Measurements from ENCODE around the gene CDC42EP5.
"Not testable (repeated sequence)": the region's sequence is repeated elsewhere in the genome, so short reads cannot be mapped to it uniquely, and the experiment has no call there.

Gene CDC42EP5

DNA sequence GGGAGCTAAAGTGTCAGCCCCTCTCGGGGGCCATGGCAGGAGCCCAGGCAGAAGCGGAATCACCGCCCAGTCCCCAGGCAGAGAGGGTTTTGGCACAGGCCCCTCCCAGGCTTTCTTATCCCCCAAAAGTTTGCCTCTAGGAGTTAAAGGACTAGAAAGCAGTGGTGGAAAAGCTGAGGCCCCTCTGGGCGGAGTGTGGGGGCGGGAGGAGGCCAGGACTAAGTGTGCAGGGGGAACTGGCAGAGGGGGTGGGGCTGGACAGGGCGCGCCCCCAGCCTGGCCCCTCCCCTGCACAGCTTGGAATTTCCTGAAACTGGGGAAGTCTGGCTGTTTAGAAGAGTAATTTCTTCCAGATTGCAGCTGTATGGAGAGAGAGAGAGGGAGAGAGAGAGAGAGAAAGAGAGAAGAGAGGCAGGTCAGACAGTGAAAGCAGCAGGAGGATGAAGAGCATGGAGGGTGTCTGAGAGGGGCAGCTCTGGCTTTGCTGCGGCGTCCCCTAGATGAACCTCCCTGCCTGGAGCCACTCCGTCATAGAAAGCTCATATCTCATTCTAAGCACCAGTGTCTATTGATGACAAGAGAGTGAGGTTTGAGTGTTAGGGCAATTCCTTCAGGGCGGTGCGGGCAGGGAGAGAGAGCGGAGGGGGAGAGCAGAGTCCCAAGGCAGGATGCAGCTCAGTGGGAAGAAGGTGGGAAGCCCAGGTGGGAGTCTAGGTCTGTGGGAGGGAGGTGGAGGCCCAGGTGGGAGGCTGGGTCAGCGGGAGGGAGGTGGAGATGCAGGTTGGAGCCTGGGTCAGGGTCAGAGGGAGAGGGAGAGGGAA lies at the start of gene CDC42EP5:
TSS of gene CDC42EP5 (minus strand) at position 226 of the 821 bp plus-strand sequence. CDS start 7,749 bp downstream, outside the sequence.
- peak; percentile 61 for DNase-seq

- DNase-seq = no peak
Observed at GRCh38 chr19:54521860-54522513, 48.9 kb upstream of the CDC42EP5 start.

GRCh38 chr19:54521022-54521859 lies 48.1 kb upstream of the CDC42EP5 start:
- no peak for DNase-seq

- peak; percentile 59 for DNase-seq
Observed at GRCh38 chr19:54518844-54519243, 45.7 kb upstream of the CDC42EP5 start.

DNA sequence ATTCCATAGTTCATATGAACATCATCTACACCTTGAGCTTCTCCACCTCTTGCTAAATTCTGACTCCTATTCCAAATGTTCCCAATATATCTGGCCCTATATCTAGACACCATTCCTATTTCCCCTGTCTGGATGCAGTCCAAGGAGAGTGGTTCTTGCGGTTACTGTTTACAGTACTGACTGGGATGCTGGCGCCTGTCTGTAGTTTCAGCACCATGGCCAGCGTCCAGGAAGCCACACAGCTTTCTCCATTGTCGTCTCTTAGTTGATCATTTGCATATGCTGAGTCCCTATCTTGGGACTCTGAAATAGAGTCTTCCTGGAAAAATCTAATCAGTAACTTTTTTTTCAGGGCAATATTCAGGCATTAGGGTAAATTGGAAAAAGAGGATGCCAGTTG lies 44.4 kb upstream of the CDC42EP5 start:
- peak; percentile 77 for DNase-seq

DNA sequence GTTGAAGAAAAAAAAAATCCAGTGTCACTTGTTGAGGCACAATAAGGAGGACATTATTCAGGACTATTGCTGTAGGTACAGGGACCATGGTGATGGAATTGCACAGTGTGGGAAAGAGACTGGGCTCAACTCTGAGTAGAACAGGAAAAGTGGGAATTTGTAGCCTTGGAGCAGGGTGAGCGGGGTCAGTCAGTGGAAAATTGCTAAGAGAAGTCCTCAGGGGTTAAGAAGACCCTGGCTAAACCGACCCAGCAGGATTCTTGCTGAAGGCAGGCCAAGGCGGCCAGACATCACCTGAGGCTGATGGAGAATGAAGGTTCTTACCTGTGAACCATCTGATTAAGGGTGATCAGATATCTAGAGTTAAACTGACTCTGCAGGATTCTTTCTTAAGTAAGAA lies 42.1 kb upstream of the CDC42EP5 start:
- DNase-seq = no peak

DNA sequence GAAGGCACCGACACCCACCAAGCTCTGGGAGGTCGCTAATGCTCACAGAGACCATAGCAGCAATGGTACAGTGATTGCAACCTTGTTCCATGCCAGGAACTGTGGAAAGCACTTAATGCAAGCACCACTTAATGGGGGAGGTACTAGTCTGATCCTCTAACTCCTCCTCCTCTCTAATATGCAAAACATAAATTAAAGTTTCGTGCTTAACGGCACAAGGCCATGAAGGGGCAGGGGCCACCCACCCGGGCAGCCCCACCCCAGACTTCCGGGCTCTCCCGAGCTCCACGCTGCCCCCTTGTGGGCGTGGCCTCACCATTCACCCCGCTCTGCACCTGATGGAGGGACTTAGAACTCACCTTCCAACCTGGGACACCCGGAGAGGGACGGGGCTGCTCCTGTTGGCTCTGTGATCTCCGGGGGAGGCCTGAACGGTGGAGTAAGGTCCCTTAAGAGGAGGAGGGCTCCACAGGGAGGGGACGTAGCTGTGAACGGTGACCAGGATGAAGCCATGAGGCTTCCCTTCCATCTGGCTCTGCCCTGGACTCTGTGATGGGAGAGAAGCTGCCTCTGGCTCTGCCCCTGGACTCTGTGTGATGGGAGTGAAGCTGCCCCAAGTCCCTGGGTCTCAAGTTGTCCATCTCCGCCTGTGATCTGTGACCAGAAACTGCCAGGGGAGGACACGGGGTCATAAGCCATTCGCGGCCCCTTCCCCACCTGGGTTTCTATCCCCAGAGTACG lies 36.3 kb upstream of the CDC42EP5 start:
- not testable (repeated sequence) for DNase-seq

DNA sequence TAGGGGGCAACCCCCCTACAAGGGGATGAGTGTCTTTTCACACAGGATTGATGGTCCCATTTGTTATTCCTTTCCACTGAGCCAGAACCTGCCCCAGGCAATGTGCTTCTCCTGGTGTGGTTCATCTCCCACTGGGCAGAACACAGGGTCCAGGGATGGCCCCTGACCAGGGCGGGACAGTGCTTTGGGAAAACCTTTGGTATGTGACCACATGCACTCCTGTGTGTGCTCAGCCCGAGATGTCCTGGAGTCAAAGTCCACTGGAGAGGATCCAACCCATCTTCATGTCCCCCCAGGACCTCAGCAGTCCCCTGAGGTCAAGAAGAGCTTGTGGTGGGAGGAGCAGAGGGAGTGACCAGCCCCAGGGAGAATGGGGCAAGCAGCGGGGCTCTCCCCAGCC lies 35.4 kb upstream of the CDC42EP5 start:
- DNase-seq = not testable (repeated sequence)

GRCh38 chr19:54507824-54508223 lies 34.7 kb upstream of the CDC42EP5 start:
- no peak for DNase-seq

DNA sequence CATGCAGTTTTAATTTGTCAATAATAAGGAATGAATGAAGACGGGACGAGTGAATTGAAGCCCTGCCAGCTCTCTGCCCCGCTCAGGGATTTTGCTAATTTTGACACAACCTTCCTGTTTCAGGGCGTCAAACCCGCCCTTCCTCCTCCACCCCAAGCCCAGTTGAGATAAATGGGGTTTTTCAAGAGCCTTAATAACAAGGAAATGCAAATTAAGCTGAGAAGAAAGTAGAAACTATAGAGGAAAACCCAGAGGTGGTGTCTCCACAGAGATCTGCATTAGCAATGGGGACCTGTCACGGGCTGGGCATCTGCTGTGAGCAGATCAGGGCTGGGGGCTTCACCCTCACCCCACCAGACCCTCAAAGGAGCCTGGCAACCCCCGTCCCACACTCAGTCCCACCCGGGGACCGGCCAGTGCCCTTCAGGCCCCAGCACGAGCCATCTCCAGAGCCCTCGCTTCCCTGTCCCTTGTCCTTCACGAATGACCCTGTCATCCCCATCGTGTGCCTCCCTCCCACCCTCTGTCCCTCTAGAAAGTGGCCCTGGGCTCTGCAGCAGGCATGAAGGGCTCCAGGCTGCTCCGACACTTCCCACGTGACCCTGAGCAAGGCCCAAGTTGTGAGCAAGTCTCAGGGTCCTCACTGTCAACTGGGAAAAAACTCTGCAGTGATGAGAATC lies 34.1 kb upstream of the CDC42EP5 start:
- not testable (repeated sequence) for DNase-seq

- DNase-seq = no peak
Observed at GRCh38 chr19:54506079-54506478, 33.0 kb upstream of the CDC42EP5 start.

GRCh38 chr19:54505542-54505941 lies 32.4 kb upstream of the CDC42EP5 start:
- not testable (repeated sequence) for DNase-seq

- no peak for DNase-seq
Observed at GRCh38 chr19:54502518-54503048, 29.5 kb upstream of the CDC42EP5 start, which contains the start of gene LAIR2. LAIR2 (plus strand) TSS chr19:54502831; CDS start chr19:54502919, 88 bp downstream.

DNA sequence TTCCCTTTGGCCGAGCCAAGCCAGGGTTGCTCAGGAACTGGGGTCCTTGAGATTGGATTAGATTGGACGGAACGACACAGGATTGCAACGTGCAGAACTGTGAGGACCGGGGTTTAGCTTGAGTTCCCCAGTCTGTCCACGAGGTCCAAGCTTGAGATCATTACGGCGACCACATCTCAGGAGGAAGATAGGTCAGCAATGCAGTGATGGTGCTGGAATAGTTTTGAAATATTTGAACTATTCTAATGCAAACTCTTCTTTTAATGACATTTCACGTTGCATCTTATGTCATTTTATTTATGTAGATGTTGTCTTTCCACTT lies 25.3 kb upstream of the CDC42EP5 start:
- DNase-seq = not testable (repeated sequence)

DNA sequence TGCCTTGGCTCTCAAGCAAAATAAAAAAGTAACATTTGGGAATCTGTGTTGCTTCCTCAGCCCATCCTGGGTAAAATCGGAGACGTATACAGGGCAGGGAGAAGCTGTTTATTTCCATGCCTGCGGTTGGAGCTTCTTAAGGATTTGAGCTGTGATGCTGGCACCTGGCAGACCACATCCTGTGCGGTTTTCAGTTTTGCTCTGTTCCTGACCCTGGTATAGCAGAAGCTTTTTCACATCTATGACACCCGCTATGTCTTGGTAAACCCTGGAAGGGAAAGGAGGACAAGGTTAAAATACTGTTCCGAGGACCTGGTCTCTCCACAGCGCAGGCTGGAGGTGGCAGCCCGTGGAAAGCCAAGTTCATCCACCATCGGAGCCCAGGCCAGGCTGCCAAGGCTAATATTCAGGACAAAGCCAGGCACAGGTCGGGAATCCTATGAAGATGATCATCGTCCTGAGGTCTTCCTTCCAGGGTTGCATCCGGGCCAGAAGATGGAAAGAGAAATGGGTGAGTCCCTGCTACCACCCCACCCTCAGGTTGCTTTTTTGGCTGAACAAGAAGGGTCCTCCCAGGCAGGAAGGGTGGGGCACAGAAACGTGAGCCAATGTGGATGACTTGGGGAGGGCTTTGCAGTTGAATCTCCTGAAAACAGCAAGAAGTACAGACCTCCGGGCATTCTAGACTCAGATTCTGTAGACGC lies 24.8 kb upstream of the CDC42EP5 start:
- peak; percentile 46 for DNase-seq

DNA sequence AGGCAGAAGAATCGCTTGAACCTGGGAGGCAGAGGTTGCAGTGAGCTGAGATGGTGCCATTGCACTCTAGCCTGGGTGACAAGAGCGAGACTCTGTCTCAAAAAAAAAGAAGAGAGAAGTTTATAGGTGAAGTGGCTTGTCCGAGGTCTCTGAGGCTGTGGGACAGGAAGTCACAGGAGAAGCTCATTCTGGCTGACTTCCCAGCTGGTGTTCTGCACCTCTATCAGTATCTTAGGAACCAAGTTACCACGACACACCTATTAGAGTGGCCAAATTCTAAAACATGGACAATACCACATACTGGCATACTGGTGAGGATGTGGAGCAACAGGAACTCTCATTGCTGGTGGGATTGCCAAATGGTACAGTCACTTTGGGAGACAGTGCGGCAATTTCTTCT lies 22.2 kb upstream of the CDC42EP5 start:
- not testable (repeated sequence) for DNase-seq

DNA sequence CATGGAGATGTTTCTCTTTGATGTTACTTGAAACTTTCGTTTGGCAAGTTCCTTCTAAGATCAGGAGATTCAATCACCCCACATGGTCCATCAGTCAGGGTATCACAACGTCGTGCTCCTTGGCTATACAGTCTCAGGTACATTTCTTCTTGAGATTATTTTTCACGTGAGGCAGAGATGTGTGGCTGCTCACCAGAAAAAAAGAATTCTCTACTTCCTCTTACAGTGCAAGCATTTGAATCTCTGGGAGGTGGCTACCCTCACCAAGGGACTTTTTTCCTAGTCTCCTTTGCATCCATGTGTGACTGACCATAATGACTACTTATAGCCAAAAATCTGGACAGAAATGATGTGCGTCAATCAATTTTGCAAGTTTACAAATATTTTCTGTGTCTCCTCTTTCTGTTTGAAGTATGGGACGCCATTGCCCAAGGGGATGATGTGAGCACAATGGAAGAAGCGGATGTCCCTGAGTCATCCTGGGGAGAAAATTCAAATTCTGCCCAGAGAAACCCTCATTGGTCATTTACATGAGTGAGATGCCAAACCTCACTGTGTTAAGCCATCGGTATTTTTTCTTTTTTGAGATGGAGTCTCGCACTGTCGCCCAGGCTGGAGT lies 21.0 kb upstream of the CDC42EP5 start:
- DNase-seq = no peak

GRCh38 chr19:54493056-54493455 lies 20.0 kb upstream of the CDC42EP5 start:
- DNase-seq = not testable (repeated sequence)

GRCh38 chr19:54492568-54492967 lies 19.5 kb upstream of the CDC42EP5 start:
- DNase-seq = peak; percentile 33

GRCh38 chr19:54489766-54490165 lies 16.7 kb upstream of the CDC42EP5 start:
- DNase-seq = peak; percentile 41

DNA sequence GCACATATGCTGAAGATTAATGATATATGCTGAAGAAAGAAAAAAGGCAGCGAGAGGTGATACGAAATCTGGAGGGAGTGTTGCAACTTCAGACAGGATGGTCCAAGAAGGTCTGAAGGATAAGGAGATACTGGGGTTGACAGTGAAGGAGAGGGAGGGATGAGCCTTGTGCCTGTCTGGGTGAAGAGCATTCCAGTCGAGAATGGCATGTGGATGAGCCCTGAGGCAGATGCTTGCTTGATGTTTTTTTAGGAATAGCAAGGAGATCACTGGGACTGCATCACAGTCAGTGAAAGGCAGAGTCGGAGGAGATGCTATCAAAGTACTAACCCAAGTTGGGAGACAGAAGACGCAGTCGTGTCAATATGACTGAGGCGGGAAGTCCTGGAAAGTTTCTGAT lies 16.2 kb upstream of the CDC42EP5 start:
- peak; percentile 2 for DNase-seq

All from activated effector memory CD4-positive, alpha-beta T cell treated with anti-CD3 and anti-CD28 coated beads, Interleukin-2, amount 50 U/mL, for 16 hours (primary cell).